Astrocyte of the cerebellum (primary cell): ENCODE results near the gene HDAC5.

Source experiments
- DNase-seq: peaks from one replicate; pipeline ENCODE4 v3.0.0-alpha.2; 2011; ENCODE audit warnings: low read depth
- H3K4me3 ChIP-seq: 2 replicates; pipeline ENCODE4 v1.5.1; 2011; ENCODE audit warnings: mild to moderate bottlenecking, low read depth, low read length, moderate library complexity
- in situ Hi-C: cut with HindIII; loops from 2 replicates; pipeline ENCODE4 v1.10.0; 2017; ENCODE audit warnings: low sequenced_read_pairs
- TF ChIP-seq, protein P1 (sequence below): IDR thresholded peaks from 2 replicates; pipeline ENCODE4 v1.5.1; 2012; ENCODE audit warnings: low read length, low read depth, moderate library complexity, mild to moderate bottlenecking; ENCODE audit errors: missing control alignments

Gene HDAC5

GRCh38 chr17:44110011-44110686 lies 13.3 kb downstream of the HDAC5 start:
- TF ChIP-seq, protein P1, sequence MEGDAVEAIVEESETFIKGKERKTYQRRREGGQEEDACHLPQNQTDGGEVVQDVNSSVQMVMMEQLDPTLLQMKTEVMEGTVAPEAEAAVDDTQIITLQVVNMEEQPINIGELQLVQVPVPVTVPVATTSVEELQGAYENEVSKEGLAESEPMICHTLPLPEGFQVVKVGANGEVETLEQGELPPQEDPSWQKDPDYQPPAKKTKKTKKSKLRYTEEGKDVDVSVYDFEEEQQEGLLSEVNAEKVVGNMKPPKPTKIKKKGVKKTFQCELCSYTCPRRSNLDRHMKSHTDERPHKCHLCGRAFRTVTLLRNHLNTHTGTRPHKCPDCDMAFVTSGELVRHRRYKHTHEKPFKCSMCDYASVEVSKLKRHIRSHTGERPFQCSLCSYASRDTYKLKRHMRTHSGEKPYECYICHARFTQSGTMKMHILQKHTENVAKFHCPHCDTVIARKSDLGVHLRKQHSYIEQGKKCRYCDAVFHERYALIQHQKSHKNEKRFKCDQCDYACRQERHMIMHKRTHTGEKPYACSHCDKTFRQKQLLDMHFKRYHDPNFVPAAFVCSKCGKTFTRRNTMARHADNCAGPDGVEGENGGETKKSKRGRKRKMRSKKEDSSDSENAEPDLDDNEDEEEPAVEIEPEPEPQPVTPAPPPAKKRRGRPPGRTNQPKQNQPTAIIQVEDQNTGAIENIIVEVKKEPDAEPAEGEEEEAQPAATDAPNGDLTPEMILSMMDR, result no peak
- no peak for DNase-seq
- in situ Hi-C loops, result no loop called here
- peak overlapping the region; percentile 28 for H3K4me3 ChIP-seq

DNA sequence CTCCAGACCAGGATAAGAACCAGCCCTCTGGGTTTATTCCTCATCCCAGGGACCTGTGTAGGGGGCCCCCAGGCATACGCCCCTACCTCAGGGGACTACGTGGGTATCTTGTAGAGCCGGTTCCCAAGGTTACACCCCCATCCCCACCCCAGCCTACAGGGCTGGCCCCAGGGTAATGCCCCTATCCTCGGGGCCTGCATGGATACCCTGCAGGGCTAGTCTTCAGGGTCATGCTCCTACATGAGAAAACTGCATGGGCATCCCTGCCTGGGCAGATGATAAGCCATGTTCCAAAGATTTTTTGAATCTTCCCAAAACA lies 14.2 kb downstream of the HDAC5 start:
- H3K4me3 ChIP-seq, result no peak overlapping the region
- TF ChIP-seq, protein P1, result no peak
- in situ Hi-C loops, result no loop called here
- DNase-seq, result no peak

- TF ChIP-seq, protein P1, result no peak
- peak; percentile 94 for DNase-seq
- in situ Hi-C loops, result no loop called here
- H3K4me3 ChIP-seq, result peak overlapping the region; percentile 2
Measured at GRCh38 chr17:44108440-44109311, 14.8 kb downstream of the HDAC5 start.

- in situ Hi-C loops, result no loop called here
- TF ChIP-seq, protein P1, result no peak
- no peak for DNase-seq
- no peak overlapping the region for H3K4me3 ChIP-seq
Measured at GRCh38 chr17:44106801-44107200, 16.6 kb downstream of the HDAC5 start.

- in situ Hi-C loops, result no loop called here
- H3K4me3 ChIP-seq, result no peak overlapping the region
- TF ChIP-seq, protein P1, result no peak
- no peak for DNase-seq
Measured at GRCh38 chr17:44105941-44106340, 17.5 kb downstream of the HDAC5 start.

- TF ChIP-seq, protein P1, result no peak
Measured at GRCh38 chr17:44105483-44105882, 18.0 kb downstream of the HDAC5 start.

More at GRCh38 chr17:44105483-44105882, 18.0 kb downstream of the HDAC5 start:
- DNase-seq, result no peak
- in situ Hi-C loops, result no loop called here
- no peak overlapping the region for H3K4me3 ChIP-seq
